ENCODE results near the gene COG5.

Gene COG5

GRCh38 chr7:107605218-107605815 lies 41.6 kb upstream of the COG5 start:
- no peaks in the 10 kb centered on the region for H3K9me3 ChIP-seq
- no peak overlapping the region for H3K27ac ChIP-seq
- H3K27me3 ChIP-seq, result no peaks in the 10 kb centered on the region
- H3K36me3 ChIP-seq, result peaks cover 25% of the 10 kb centered on the region
- no peaks in the 10 kb centered on the region for H3K4me1 ChIP-seq (ENCODE audit: control insufficient read depth in 1 of 2, insufficient read depth in 1 of 2, low read depth in 1 of 2, low read length in 1 of 2)
- H3K4me3 ChIP-seq (ENCODE audit: low read depth in 1 of 2, low read length in 1 of 2), result no peak overlapping the region
- TF ChIP-seq CTCF (IDR thresholded peaks at IDR 0.05), result no peak

GRCh38 chr7:107600816-107601215 lies 37.1 kb upstream of the COG5 start:
- TF ChIP-seq CTCF (IDR thresholded peaks at IDR 0.05), result no peak
- Histone ChIP-seq H3K9me3 (no peaks in the 10 kb centered on the region), H3K27me3 (no peaks in the 10 kb centered on the region), H3K27ac (no peak overlapping the region), H3K4me1 (ENCODE audit: control insufficient read depth in 1 of 2, insufficient read depth in 1 of 2, low read depth in 1 of 2, low read length in 1 of 2) (peaks cover 0 to 6% of the 10 kb centered on the region in 2 experiments), H3K4me3 (ENCODE audit: low read depth in 1 of 2, low read length in 1 of 2) (no peak overlapping the region), H3K36me3 (peaks cover 19% of the 10 kb centered on the region)

- H3K27me3 ChIP-seq, result no peaks in the 10 kb centered on the region
- no peak for TF ChIP-seq CTCF (IDR thresholded peaks at IDR 0.05)
- peaks cover 5 to 17% of the 10 kb centered on the region in 2 experiments for H3K4me1 ChIP-seq (ENCODE audit: control insufficient read depth in 1 of 2, insufficient read depth in 1 of 2, low read depth in 1 of 2, low read length in 1 of 2)
- H3K4me3 ChIP-seq (ENCODE audit: low read depth in 1 of 2, low read length in 1 of 2), result no peak overlapping the region
- H3K9me3 ChIP-seq, result no peaks in the 10 kb centered on the region
- no peak overlapping the region for H3K27ac ChIP-seq
- H3K36me3 ChIP-seq, result peaks cover 19% of the 10 kb centered on the region
These were observed 35.5 kb upstream of the COG5 start for GRCh38 chr7:107599262-107599661.

DNA sequence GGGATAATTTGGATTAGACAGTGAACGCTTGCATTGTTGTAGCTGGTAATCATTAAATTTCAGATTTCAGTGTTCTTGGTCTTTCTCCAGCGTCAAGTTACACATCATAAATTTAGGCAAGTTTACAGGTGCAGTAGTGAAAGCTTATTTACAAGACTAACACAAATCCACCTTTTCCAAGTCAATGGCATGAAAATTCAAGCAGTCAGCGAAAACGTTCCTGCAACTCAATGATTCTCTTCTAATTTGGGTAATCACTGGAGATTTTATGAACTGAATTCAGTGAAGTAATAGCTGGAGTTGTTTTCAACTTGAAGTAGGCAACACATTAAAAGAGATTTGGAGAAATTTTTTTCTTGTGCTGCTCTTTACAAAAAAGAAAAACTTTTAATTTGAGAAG lies 34.2 kb upstream of the COG5 start:
- Histone ChIP-seq H3K4me1 (ENCODE audit: control insufficient read depth in 1 of 2, insufficient read depth in 1 of 2, low read depth in 1 of 2, low read length in 1 of 2) (peaks cover 12 to 24% of the 10 kb centered on the region in 2 experiments), H3K4me3 (ENCODE audit: low read depth in 1 of 2, low read length in 1 of 2) (no peak overlapping the region), H3K27me3 (no peaks in the 10 kb centered on the region), H3K36me3 (peaks cover 12% of the 10 kb centered on the region), H3K9me3 (no peaks in the 10 kb centered on the region), H3K27ac (no peak overlapping the region)
- TF ChIP-seq CTCF (IDR thresholded peaks at IDR 0.05), result no peak

GRCh38 chr7:107597582-107597916 lies 33.8 kb upstream of the COG5 start:
- no peak for TF ChIP-seq CTCF (IDR thresholded peaks at IDR 0.05)
- no peak overlapping the region for H3K27ac ChIP-seq
- no peaks in the 10 kb centered on the region for H3K27me3 ChIP-seq
- H3K36me3 ChIP-seq, result peaks cover 12% of the 10 kb centered on the region
- peaks cover 16 to 28% of the 10 kb centered on the region in 2 experiments for H3K4me1 ChIP-seq (ENCODE audit: control insufficient read depth in 1 of 2, insufficient read depth in 1 of 2, low read depth in 1 of 2, low read length in 1 of 2)
- H3K4me3 ChIP-seq (ENCODE audit: low read depth in 1 of 2, low read length in 1 of 2), result no peak overlapping the region
- no peaks in the 10 kb centered on the region for H3K9me3 ChIP-seq

Data from neutrophil (primary cell).